GM12865 (cell line): ENCODE measurements around the gene ADI1.

ENCODE experiments used
- DNase-seq: peaks from one replicate; pipeline ENCODE4 v3.0.0; 2010; ENCODE audit warnings: low read depth
- H3K4me3 ChIP-seq: 2 replicates; pipeline ENCODE4 v1.5.1; 2011; ENCODE audit warnings: mild to moderate bottlenecking, low read depth, low read length, control low read depth
- TF ChIP-seq, protein P1 (sequence below): IDR thresholded peaks from 2 replicates; pipeline ENCODE4 v1.5.1; 2011; ENCODE audit warnings: low read length, control low read depth, low read depth, inconsistent platforms; ENCODE audit not compliant: insufficient read depth; ENCODE audit errors: missing control alignments

Gene ADI1

DNA sequence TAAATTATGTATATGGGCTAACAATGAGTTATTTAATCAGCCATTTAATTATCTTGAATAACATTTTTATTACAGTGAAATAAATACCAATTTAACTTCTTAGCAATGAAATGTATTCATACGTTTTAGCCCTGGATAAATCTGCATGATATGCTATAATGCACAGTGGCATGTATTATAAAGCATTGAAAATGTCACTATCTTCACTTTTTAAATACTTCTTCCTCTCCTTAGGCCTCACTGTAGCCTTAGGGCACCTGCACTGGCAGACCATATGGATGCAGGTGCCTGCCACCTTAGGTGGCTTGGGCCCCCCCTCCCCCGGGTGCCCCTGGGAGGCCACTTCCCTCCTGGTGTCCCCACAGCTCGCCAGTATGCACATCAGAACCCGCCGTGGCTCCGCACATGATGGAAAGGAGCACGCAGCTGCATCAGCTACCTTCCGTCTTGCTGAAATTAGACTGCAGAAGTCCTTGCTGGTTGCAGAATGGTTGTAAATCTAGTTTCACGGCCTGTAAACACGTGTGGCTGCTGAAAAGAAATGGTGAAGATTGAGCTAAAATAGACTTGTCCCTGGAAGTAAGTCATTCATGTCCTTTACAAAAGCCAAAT is 56.7 kb downstream of the ADI1 start:
- TF ChIP-seq, protein P1, sequence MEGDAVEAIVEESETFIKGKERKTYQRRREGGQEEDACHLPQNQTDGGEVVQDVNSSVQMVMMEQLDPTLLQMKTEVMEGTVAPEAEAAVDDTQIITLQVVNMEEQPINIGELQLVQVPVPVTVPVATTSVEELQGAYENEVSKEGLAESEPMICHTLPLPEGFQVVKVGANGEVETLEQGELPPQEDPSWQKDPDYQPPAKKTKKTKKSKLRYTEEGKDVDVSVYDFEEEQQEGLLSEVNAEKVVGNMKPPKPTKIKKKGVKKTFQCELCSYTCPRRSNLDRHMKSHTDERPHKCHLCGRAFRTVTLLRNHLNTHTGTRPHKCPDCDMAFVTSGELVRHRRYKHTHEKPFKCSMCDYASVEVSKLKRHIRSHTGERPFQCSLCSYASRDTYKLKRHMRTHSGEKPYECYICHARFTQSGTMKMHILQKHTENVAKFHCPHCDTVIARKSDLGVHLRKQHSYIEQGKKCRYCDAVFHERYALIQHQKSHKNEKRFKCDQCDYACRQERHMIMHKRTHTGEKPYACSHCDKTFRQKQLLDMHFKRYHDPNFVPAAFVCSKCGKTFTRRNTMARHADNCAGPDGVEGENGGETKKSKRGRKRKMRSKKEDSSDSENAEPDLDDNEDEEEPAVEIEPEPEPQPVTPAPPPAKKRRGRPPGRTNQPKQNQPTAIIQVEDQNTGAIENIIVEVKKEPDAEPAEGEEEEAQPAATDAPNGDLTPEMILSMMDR = no peak
- H3K4me3 ChIP-seq = no peak overlapping the region
- DNase-seq = no peak

DNA sequence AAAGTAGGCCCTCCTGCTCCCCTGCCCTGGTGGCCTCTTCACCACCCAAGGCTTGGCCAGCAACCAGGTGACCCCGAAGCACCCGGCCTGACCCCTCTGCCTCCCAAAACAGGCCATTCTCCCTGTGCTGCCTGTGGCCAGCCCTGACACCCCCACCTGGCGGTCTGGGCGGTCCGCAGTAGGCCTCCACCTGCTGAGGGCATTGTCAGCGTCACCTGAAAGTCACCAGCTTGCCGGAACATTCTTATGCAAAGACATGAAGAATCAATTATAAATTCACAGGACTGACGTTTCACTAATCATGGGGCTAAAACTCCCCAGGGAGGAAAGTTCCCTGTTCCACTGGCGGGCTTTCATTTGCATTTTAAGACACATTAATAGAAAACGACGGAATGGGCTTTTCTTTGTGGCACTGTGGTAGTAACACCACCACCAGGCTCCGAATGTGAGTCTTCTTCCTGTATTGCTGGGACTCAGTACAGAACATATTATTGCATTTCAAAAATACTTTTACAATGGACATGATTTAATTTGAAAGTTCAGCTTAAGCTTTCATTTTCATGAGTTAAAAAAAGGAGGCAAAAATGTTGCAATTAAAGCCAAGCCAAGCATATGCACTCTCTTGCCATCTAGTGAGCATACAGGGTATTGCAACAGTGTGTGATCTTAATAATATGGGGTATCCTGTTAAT is 57.4 kb downstream of the ADI1 start:
- DNase-seq = peak; percentile 82
- H3K4me3 ChIP-seq = peak overlapping the region; percentile 11; the same call in 1 of the 2 replicates

DNA sequence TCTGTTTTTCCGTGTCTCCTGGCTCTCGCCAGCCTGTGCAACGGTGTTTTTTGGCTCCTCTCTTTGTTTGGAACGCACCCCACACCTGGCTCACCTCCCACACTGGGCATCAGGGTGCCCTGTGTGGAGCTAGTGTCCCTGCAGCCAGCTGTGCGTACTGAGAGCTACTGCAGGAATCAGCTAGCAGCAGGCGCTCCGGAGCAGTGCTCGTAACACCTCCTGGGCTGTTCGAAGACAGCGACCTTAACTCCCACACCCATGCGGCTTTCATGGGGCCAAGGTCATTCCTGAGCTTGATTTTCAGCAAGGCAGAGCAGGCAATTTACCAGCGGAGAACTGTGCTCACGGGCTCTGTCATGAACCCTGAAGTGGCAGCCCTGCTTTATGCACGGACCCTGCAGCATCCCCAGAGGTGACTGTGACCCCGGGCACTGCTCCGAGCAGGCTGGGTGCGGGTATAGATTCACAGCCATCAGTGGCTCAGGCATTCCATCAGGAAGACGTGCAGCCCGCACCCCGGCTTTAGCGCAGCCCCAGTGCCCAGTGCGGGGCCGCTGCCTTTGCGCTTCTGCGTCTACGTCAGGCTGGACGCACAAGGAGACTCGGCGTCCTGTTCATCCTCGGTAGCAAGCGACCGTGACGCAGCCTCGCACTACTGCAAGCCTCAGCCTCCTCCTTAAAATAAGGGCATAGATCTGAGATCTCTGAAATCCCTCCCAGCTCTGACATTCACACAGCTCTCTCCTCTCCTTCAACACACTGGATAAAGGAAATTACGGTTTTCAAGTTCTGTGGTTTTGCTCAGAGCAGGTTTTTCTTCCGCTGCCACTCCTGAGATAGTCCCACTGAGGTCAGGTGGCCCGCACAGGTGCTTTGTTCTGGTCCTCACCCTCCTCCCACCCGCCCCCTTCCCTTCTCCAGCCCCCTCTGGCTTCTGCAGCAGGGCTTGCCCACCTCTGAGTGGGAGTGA is 58.2 kb downstream of the ADI1 start:
- TF ChIP-seq, protein P1 = no peak
- no peak for DNase-seq
- no peak overlapping the region for H3K4me3 ChIP-seq

More for the DNA sequence above, 57.4 kb downstream of the ADI1 start:
- TF ChIP-seq, protein P1 = peak; percentile 89

DNA sequence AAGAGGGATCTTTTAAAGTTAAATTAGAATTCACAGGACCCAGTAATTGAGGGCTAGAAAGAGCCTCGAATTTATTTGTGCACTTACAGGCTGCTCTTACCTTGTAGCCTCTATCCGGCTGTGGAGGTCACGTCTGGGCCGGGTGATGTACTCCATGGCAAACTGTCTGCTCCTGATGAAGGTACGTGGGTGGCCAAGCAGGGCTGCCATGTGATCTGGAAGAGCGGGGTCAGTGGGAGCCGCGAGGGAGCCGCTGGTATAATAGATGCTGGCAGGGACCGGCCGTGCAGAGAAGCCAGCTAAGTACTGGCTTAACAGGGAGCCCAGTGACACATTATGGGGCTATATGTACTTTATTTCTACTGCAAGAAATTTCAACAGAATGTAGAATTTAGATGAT is 59.2 kb downstream of the ADI1 start:
- TF ChIP-seq, protein P1 = no peak
- H3K4me3 ChIP-seq = no peak overlapping the region
- no peak for DNase-seq

DNA sequence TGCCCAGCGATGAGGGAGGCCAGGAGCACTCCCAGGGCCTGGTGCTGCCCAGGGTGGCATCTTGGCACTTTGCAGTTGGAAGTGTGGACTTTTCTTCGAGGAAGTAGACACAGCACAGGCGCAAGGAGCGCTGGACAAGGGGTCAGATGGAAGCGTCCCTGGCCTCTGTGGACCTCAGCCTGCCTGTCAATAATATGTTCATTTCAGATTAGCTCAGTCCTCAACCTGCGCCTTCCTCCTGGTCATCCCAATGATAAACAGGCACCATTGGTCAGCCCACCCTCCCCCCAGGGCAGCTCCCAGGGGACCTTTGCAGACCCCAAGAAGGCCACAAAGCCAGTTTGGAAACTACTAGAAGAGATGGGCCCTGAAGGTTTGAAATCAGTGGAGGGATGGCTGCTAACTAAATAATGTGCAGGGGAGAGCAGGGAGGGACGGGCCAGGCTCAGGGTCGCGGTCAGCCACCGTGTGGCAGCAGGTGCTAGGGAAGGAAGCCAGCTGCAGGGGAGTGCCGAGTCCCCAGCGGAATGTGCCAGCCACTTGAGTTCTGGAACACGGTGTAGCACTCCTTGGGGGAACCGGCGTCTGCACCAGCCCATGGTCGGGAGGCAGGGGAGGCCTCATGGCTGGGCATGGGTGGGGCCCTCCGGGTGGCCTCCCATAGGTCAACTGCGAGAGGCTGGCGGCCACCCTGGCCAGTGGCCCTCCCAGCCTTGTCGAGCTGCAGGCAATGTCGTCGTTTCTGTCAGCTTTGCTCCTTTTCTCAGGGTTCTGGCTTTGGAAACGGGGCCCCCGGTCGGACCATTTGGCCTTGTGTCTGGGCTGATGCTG is 59.9 kb downstream of the ADI1 start:
- TF ChIP-seq, protein P1 = no peak
- no peak for DNase-seq

More for the DNA sequence above, 59.9 kb downstream of the ADI1 start:
- H3K4me3 ChIP-seq = no peak overlapping the region
